HFF-Myc (cell line): ENCODE results near the gene IL1RAPL1.

Experiments used
- DNase-seq: peaks from one replicate; pipeline ENCODE4 v3.0.0-alpha.2; 2011; ENCODE audit warnings: low read depth; ENCODE audit errors: extremely low read depth
- H3K4me3 ChIP-seq: replicated peaks from 2 replicates; pipeline ENCODE4 v1.5.1; 2011; ENCODE audit warnings: low read depth, mild to moderate bottlenecking, control low read depth, low read length
- CTCF ChIP-seq: IDR thresholded peaks from 2 replicates; pipeline ENCODE4 v1.5.1; 2012; ENCODE audit warnings: mild to moderate bottlenecking, low read depth, low read length, control low read depth; ENCODE audit errors: missing control alignments

IL1RAPL1 gene

GRCh38 chrX:29155286-29155685, 568.0 kb downstream of the IL1RAPL1 start:
- no peak for DNase-seq
- H3K4me3 ChIP-seq, result no peak overlapping the region
- TF ChIP-seq CTCF, result no peak

- DNase-seq, result no peak
- TF ChIP-seq CTCF, result no peak
- no peak overlapping the region for H3K4me3 ChIP-seq
Observed at GRCh38 chrX:29172880-29173279, 585.6 kb downstream of the IL1RAPL1 start.

GRCh38 chrX:29187264-29187663, 600.0 kb downstream of the IL1RAPL1 start:
- H3K4me3 ChIP-seq, result no peak overlapping the region
- no peak for DNase-seq
- TF ChIP-seq CTCF, result no peak

GRCh38 chrX:29196501-29196900, 609.3 kb downstream of the IL1RAPL1 start:
- no peak for DNase-seq
- H3K4me3 ChIP-seq, result no peak overlapping the region
- no peak for TF ChIP-seq CTCF

GRCh38 chrX:29215251-29215650, 628.0 kb downstream of the IL1RAPL1 start:
- no peak overlapping the region for H3K4me3 ChIP-seq
- DNase-seq, result no peak
- TF ChIP-seq CTCF, result no peak

GRCh38 chrX:29225670-29226069, 638.4 kb downstream of the IL1RAPL1 start:
- no peak for DNase-seq
- H3K4me3 ChIP-seq, result no peak overlapping the region
- TF ChIP-seq CTCF, result no peak

- DNase-seq, result no peak
- H3K4me3 ChIP-seq, result no peak overlapping the region
- TF ChIP-seq CTCF, result no peak
Observed at GRCh38 chrX:29229802-29230201, 642.6 kb downstream of the IL1RAPL1 start.
